Loucy (cell line): Measurements from ENCODE around the gene RPA1.

Experiments
- EZH2phosphoT487 ChIP-seq: fragments of 200-600 bp; IDR thresholded peaks from 2 replicates; pipeline ENCODE4 v1.6.1; 2018; ENCODE audit warnings: antibody characterized with exemption, mild to moderate bottlenecking, moderate library complexity, borderline replicate concordance
- TF ChIP-seq, protein P1 (sequence below): fragments of 200-600 bp; sonication (generic); conservative IDR thresholded peaks from 2 replicates; pipeline ENCODE4 v1.5.1; 2014; ENCODE audit warnings: mild to moderate bottlenecking, antibody characterized with exemption, low read length

DNA sequence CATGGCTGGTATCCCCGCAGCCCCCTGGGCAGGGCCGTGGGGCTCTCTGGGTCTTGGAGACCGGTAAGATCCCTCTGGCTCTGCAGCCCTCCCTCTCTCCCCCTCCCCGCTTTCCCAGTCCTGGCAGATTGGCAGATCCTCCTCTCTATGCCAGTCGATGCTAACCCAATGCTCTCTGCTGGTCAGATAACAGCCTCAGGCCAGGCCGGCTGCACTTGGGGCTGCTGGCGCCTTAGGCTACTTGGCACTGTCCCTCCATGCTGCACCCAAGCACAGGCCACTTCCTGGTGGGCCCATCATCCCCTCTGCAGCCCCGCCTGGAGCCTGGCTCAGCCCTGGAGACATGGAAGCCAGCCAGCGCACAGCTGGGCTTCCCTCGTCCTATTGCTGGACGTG lies 113.6 kb downstream of the RPA1 start:
- TF ChIP-seq, protein P1, sequence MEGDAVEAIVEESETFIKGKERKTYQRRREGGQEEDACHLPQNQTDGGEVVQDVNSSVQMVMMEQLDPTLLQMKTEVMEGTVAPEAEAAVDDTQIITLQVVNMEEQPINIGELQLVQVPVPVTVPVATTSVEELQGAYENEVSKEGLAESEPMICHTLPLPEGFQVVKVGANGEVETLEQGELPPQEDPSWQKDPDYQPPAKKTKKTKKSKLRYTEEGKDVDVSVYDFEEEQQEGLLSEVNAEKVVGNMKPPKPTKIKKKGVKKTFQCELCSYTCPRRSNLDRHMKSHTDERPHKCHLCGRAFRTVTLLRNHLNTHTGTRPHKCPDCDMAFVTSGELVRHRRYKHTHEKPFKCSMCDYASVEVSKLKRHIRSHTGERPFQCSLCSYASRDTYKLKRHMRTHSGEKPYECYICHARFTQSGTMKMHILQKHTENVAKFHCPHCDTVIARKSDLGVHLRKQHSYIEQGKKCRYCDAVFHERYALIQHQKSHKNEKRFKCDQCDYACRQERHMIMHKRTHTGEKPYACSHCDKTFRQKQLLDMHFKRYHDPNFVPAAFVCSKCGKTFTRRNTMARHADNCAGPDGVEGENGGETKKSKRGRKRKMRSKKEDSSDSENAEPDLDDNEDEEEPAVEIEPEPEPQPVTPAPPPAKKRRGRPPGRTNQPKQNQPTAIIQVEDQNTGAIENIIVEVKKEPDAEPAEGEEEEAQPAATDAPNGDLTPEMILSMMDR = no peak
- no peak for TF ChIP-seq EZH2phosphoT487
